ENCODE measurements around the gene RBKS. TPM values are rescaled to one million over a fixed set of nuclear protein-coding genes. Genes with fewer than 3 reads are reported as not detected.
"Not testable (repeated sequence)": the region's sequence is repeated elsewhere in the genome, so short reads cannot be mapped to it uniquely, and the experiment has no call there.

RBKS gene
- total and polyA plus RNA-seq, 2 donors from 2014 or later = 10.3 to 28.7 TPM

GRCh38 chr2:27752551-27753237 is 137.5 kb downstream of the RBKS start:
- Histone ChIP-seq H3K4me1 (ENCODE audit: control insufficient read depth in 2 of 3, insufficient read depth in 2 of 3, low read depth in 1 of 3, low read length in 3 of 3) (peaks cover 0 to 2% (median 0%) of the 10 kb centered on the region in 3 donors), H3K9me3 (ENCODE audit: control insufficient read depth in 2 of 3, insufficient read depth in 1 of 3, low read length in 3 of 3) (no peaks in the 10 kb centered on the region), H3K36me3 (ENCODE audit: control insufficient read depth in 2 of 3, insufficient read depth in 3 of 3, low read length in 3 of 3) (no peaks in the 10 kb centered on the region), H3K27me3 (ENCODE audit: control insufficient read depth, insufficient read depth, low read length) (no peaks in the 10 kb centered on the region), H3K4me3 (ENCODE audit: low read length in 3 of 3) (peak overlapping the region in 2 of 3 donors; percentile 12 to 38), H3K27ac (ENCODE audit: low read depth in 2 of 2, low read length in 2 of 2) (peak overlapping the region; percentile 33 to 67), H3K9ac (ENCODE audit: low read length in 3 of 3) (no peak overlapping the region)
- DNase-seq (peak in 4 of 5 donors; percentile 67 to 82 (median 80)), FAIRE-seq (no peak)
- intact Hi-C loops (cut with DNase I) = no loop called here
- TF ChIP-seq, protein P1, sequence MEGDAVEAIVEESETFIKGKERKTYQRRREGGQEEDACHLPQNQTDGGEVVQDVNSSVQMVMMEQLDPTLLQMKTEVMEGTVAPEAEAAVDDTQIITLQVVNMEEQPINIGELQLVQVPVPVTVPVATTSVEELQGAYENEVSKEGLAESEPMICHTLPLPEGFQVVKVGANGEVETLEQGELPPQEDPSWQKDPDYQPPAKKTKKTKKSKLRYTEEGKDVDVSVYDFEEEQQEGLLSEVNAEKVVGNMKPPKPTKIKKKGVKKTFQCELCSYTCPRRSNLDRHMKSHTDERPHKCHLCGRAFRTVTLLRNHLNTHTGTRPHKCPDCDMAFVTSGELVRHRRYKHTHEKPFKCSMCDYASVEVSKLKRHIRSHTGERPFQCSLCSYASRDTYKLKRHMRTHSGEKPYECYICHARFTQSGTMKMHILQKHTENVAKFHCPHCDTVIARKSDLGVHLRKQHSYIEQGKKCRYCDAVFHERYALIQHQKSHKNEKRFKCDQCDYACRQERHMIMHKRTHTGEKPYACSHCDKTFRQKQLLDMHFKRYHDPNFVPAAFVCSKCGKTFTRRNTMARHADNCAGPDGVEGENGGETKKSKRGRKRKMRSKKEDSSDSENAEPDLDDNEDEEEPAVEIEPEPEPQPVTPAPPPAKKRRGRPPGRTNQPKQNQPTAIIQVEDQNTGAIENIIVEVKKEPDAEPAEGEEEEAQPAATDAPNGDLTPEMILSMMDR (IDR thresholded peaks at IDR 0.05; ENCODE audit: borderline replicate concordance, extremely low read depth, insufficient read depth) = no peak

DNA sequence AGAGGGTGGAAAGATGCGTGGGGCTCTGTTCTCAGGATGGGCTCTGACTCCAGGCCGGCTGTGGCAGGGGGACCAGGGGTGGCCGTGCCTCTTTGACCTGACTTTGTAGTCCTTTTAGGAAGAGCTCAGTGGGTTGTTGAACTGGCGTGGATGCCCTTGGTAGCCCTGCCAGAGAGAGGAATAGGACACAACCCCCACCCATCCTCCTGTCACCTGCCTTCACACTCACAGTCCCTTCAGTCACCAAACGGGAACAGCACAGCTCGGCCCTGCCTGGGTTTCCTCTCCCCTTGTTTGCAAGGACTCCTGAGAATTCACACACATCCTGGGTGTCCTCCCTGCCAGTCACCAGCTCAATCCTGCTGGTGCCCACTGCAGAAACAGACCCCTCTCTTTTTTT is 138.8 kb downstream of the RBKS start:
- TF ChIP-seq, protein P1 (IDR thresholded peaks at IDR 0.05; ENCODE audit: borderline replicate concordance, extremely low read depth, insufficient read depth) = no peak
- Histone ChIP-seq H3K4me3 (ENCODE audit: low read length in 3 of 3) (no peak overlapping the region), H3K36me3 (ENCODE audit: control insufficient read depth in 2 of 3, insufficient read depth in 3 of 3, low read length in 3 of 3) (no peaks in the 10 kb centered on the region), H3K27me3 (ENCODE audit: control insufficient read depth, insufficient read depth, low read length) (no peaks in the 10 kb centered on the region), H3K4me1 (ENCODE audit: control insufficient read depth in 2 of 3, insufficient read depth in 2 of 3, low read depth in 1 of 3, low read length in 3 of 3) (peaks cover 0 to 2% (median 0%) of the 10 kb centered on the region in 3 donors), H3K9me3 (ENCODE audit: control insufficient read depth in 2 of 3, insufficient read depth in 1 of 3, low read length in 3 of 3) (no peaks in the 10 kb centered on the region), H3K27ac (ENCODE audit: low read depth in 2 of 2, low read length in 2 of 2) (no peak overlapping the region), H3K9ac (ENCODE audit: low read length in 3 of 3) (no peak overlapping the region)
- intact Hi-C loops (cut with DNase I) = no loop called here
- no peak for FAIRE-seq
- DNase-seq = no peak

GRCh38 chr2:27748803-27749554 is 141.2 kb downstream of the RBKS start:
- H3K9me3 ChIP-seq (ENCODE audit: control insufficient read depth in 2 of 3, insufficient read depth in 1 of 3, low read length in 3 of 3); DNase-seq; FAIRE-seq; H3K36me3 ChIP-seq (ENCODE audit: control insufficient read depth in 2 of 3, insufficient read depth in 3 of 3, low read length in 3 of 3); H3K27ac ChIP-seq (ENCODE audit: low read depth in 2 of 2, low read length in 2 of 2); H3K4me3 ChIP-seq (ENCODE audit: low read length in 3 of 3); H3K9ac ChIP-seq (ENCODE audit: low read length in 3 of 3); H3K27me3 ChIP-seq (ENCODE audit: control insufficient read depth, insufficient read depth, low read length); H3K4me1 ChIP-seq (ENCODE audit: control insufficient read depth in 2 of 3, insufficient read depth in 2 of 3, low read depth in 1 of 3, low read length in 3 of 3); intact Hi-C loops (cut with DNase I): not testable (repeated sequence)

GRCh38 chr2:27747827-27748352 is 142.3 kb downstream of the RBKS start:
- no peak for DNase-seq
- Histone ChIP-seq H3K36me3 (ENCODE audit: control insufficient read depth in 2 of 3, insufficient read depth in 3 of 3, low read length in 3 of 3) (no peaks in the 10 kb centered on the region), H3K27ac (ENCODE audit: low read depth in 2 of 2, low read length in 2 of 2) (no peak overlapping the region), H3K4me3 (ENCODE audit: low read length in 3 of 3) (no peak overlapping the region), H3K4me1 (ENCODE audit: control insufficient read depth in 2 of 3, insufficient read depth in 2 of 3, low read depth in 1 of 3, low read length in 3 of 3) (peaks cover 0 to 2% (median 0%) of the 10 kb centered on the region in 3 donors), H3K27me3 (ENCODE audit: control insufficient read depth, insufficient read depth, low read length) (no peaks in the 10 kb centered on the region), H3K9me3 (ENCODE audit: control insufficient read depth in 2 of 3, insufficient read depth in 1 of 3, low read length in 3 of 3) (no peaks in the 10 kb centered on the region), H3K9ac (ENCODE audit: low read length in 3 of 3) (no peak overlapping the region)
- TF ChIP-seq, protein P1 (IDR thresholded peaks at IDR 0.05; ENCODE audit: borderline replicate concordance, extremely low read depth, insufficient read depth) = no peak
- FAIRE-seq = no peak
- intact Hi-C loops (cut with DNase I) = no loop called here

Measured in kidney (tissue), 14 donors.